ENCODE results near the gene SLC45A2. TPM values are rescaled to one million over a fixed set of nuclear protein-coding genes. Genes with fewer than 3 reads are reported as not detected.
"Not testable (repeated sequence)": the region's sequence is repeated elsewhere in the genome, so short reads cannot be mapped to it uniquely, and the experiment has no call there.

The SLC45A2 gene, protein sequence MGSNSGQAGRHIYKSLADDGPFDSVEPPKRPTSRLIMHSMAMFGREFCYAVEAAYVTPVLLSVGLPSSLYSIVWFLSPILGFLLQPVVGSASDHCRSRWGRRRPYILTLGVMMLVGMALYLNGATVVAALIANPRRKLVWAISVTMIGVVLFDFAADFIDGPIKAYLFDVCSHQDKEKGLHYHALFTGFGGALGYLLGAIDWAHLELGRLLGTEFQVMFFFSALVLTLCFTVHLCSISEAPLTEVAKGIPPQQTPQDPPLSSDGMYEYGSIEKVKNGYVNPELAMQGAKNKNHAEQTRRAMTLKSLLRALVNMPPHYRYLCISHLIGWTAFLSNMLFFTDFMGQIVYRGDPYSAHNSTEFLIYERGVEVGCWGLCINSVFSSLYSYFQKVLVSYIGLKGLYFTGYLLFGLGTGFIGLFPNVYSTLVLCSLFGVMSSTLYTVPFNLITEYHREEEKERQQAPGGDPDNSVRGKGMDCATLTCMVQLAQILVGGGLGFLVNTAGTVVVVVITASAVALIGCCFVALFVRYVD
- total RNA-seq (under 1 TPM in 1 of 4 donors, not detected in 3; 0.24 TPM), polyA plus RNA-seq (under 1 TPM in 1 of 3 donors, not detected in 2; 0.08 TPM)
- long read RNA-seq, donor 1 = 0 reads
- long read RNA-seq, donor 2 = 0 reads

DNA sequence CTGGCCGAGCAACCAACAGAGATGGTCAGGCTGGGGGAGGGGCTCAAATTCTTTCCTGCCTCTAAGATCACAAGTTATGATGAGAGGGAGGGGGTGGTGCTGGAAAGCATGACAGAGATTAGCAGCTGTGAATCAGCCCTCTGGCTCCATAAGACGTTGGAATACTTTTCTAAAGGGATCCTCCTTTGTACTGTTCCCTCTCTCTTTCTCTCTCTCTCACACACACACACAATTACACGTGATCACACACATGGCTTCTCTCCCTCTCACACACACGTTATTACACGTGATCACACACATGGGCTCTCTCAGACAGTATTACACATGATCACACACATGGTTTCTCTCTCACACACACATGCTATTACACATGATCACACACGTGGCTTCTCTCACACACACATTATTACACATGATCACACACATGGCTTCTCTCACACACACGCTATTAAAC lies at the start of gene SLC45A2:
SLC45A2 (minus strand) TSS at position 23 of the 454 bp plus-strand sequence. CDS start 110 bp downstream, outside the sequence.
- DNase-seq (no peak), ATAC-seq (no peak)
- TF ChIP-seq, protein P1, sequence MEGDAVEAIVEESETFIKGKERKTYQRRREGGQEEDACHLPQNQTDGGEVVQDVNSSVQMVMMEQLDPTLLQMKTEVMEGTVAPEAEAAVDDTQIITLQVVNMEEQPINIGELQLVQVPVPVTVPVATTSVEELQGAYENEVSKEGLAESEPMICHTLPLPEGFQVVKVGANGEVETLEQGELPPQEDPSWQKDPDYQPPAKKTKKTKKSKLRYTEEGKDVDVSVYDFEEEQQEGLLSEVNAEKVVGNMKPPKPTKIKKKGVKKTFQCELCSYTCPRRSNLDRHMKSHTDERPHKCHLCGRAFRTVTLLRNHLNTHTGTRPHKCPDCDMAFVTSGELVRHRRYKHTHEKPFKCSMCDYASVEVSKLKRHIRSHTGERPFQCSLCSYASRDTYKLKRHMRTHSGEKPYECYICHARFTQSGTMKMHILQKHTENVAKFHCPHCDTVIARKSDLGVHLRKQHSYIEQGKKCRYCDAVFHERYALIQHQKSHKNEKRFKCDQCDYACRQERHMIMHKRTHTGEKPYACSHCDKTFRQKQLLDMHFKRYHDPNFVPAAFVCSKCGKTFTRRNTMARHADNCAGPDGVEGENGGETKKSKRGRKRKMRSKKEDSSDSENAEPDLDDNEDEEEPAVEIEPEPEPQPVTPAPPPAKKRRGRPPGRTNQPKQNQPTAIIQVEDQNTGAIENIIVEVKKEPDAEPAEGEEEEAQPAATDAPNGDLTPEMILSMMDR (IDR thresholded peaks at IDR 0.05) = no peak
- Histone ChIP-seq H3K4me3 (no peak within 1 kb of the TSS), H3K36me3 (ENCODE audit: insufficient read depth in 1 of 2, low read depth in 1 of 2) (peaks cover 5 to 37% of the 10 kb centered on the region in 2 donors), H3K27ac (no peak within 1 kb of the TSS), H3K27me3 (ENCODE audit: insufficient read depth in 3 of 3, low read length in 2 of 3) (no peaks in the 10 kb centered on the region), H3K4me1 (no peaks in the 10 kb centered on the region), H3K9me3 (no peaks in the 10 kb centered on the region)
- 71 to 74% (median 73%) methylated on average over 7 of the region's 7 CpGs for WGBS, 3 donors
- intact Hi-C loops (cut with DNase I) = no loop called here

DNA sequence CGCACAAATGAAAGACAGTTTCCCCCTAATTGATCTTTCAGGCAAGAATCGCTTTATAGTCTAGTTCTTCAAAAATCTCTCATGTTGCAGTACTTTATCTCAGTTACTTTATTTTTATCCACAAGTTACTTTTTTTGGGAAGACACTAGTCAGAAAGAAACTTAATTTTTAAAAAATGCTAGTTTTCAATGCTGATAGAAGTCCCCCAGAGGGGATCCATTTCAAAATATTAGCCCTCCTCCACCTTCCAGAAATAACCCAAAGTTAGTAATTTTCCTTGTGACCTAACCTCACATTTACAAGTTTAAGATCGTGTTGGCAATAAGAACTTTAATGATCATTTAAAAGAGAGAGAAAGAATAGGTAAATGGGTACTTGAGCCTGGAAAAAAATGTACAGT lies 47.5 kb upstream of the SLC45A2 start:
- intact Hi-C loops (cut with DNase I) = no loop called here
- Histone ChIP-seq H3K4me3 (no peak overlapping the region), H3K27me3 (ENCODE audit: insufficient read depth in 3 of 3, low read length in 2 of 3) (no peaks in the 10 kb centered on the region), H3K9me3 (no peaks in the 10 kb centered on the region), H3K4me1 (no peaks in the 10 kb centered on the region), H3K36me3 (ENCODE audit: insufficient read depth in 1 of 2, low read depth in 1 of 2) (peaks cover 0 to 11% of the 10 kb centered on the region in 2 donors), H3K27ac (no peak overlapping the region)
- DNase-seq (no peak), ATAC-seq (no peak)
- TF ChIP-seq, protein P1 (IDR thresholded peaks at IDR 0.05) = no peak
- 78 to 85% (median 83%) methylated on average over 3 of the region's 3 CpGs for WGBS, 3 donors

DNA sequence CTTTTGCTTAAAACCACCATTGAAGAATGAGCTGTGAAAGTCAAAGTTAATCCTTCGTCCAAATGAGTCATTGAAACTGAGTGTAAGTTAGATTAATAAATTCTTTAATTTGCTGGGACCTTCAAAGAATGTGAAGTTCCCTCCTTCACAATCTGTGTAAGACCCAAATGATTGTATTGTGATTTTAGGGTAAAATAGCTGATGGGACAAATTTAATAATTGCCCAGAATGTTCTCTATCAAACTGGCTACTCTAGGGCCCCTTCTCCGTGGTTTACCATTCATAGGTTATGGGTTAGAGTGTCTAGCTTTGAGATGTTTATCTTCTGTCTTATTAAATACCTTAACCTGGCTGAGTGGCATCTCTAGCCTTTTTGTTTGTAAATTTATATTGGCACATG lies 46.6 kb upstream of the SLC45A2 start:
- TF ChIP-seq, protein P1 (IDR thresholded peaks at IDR 0.05) = no peak
- DNase-seq = no peak
- no peak overlapping the region for H3K27ac ChIP-seq
- 61 to 95% (median 91%) methylated on average over 2 of the region's 2 CpGs for WGBS, 3 donors
- no peaks in the 10 kb centered on the region for H3K27me3 ChIP-seq (ENCODE audit: insufficient read depth in 3 of 3, low read length in 2 of 3)
- no peaks in the 10 kb centered on the region for H3K4me1 ChIP-seq
- ATAC-seq = no peak
- no peaks in the 10 kb centered on the region for H3K9me3 ChIP-seq
- intact Hi-C loops (cut with DNase I) = no loop called here
- peaks cover 0 to 11% of the 10 kb centered on the region in 2 donors for H3K36me3 ChIP-seq (ENCODE audit: insufficient read depth in 1 of 2, low read depth in 1 of 2)
- H3K4me3 ChIP-seq = no peak overlapping the region

DNA sequence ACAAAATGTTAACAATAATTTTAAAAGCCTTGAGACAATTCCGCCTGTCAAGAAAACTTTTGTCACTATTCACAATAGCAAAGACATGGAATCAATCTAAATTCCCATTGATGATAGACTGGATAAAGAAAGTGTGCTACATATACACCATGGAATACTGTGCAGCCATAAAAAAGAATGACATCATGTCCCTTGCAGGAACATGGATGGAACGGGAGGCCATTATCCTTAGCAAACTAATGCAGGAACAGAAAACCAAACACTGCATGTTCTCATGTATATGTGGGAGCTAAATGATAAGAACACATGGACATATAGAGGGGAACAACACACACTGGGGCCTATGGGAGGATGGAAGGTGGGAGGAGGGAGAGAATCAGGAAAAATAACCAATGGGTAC lies 46.1 kb upstream of the SLC45A2 start:
- H3K27ac ChIP-seq; H3K27me3 ChIP-seq (ENCODE audit: insufficient read depth in 3 of 3, low read length in 2 of 3); DNase-seq; H3K9me3 ChIP-seq; H3K4me1 ChIP-seq; ATAC-seq; H3K4me3 ChIP-seq; intact Hi-C loops (cut with DNase I): not testable (repeated sequence)
- WGBS, 3 donors = 94 to 97% (median 96%) methylated on average over 2 of the region's 2 CpGs
- H3K36me3 ChIP-seq (ENCODE audit: insufficient read depth in 1 of 2, low read depth in 1 of 2) = peaks cover 0 to 11% of the 10 kb centered on the region in 2 donors

DNA sequence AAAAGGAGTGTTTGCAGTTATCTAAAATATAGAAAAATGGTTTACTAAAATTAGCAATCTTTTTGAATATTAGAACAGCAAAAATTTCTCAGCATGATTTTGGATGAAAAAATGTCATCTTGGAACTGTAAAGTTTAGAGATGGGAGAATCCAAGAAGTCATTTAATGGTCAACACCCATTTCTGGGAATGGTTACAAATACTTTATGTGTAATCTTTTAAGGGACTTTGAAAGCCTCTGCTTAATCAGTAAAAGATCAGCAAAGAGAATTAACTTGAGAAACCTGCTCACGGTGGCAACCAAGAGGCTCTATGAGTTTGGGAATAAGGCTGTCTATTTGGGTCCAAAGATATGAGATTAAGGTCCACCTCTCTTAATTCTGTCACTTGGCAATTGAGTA lies 45.6 kb upstream of the SLC45A2 start:
- intact Hi-C loops (cut with DNase I) = no loop called here
- Histone ChIP-seq H3K36me3 (ENCODE audit: insufficient read depth in 1 of 2, low read depth in 1 of 2) (peaks cover 0 to 7% of the 10 kb centered on the region in 2 donors), H3K27me3 (ENCODE audit: insufficient read depth in 3 of 3, low read length in 2 of 3) (no peaks in the 10 kb centered on the region), H3K27ac (no peak overlapping the region), H3K4me1 (no peaks in the 10 kb centered on the region), H3K4me3 (no peak overlapping the region), H3K9me3 (no peaks in the 10 kb centered on the region)
- ATAC-seq = no peak
- WGBS, 3 donors = 60 to 73% (median 67%) methylated on average over 1 of the region's 1 CpG
- no peak for DNase-seq
- TF ChIP-seq, protein P1 (IDR thresholded peaks at IDR 0.05) = no peak
